ENCODE measurements around the gene PLXNA4.
"Not testable (repeated sequence)": the region's sequence is repeated elsewhere in the genome, so short reads cannot be mapped to it uniquely, and the experiment has no call there.

PLXNA4 gene

DNA sequence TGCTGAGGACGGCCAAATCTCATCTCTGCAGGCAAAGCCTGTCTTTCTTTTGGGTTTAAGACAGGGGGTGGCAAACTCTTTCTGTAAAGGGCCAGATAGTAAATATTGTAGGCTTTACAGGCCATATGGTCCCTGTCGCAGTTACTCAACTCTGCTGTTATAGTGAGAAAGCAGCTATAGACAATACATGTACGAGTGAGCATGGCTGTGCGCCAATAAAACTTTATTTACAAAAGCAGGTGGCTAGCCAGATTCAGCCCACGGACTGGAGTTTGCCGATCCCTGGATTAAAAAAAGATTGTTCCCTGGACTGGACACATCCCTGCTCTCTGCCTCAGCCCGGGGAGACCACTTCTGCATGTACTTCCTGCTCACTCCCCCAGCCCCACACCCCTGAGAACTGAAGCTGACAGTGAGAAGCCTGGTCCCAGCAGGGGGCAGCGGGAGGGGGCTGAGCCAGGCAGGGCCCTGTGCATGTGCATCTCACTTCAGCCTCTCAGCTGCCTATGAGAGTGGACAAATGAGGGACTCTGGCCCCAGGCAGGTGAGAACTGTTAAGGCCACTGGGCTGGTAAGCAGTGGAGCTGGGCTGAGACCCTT lies 392.4 kb downstream of the PLXNA4 start:
- DNase-seq, result no peak

DNA sequence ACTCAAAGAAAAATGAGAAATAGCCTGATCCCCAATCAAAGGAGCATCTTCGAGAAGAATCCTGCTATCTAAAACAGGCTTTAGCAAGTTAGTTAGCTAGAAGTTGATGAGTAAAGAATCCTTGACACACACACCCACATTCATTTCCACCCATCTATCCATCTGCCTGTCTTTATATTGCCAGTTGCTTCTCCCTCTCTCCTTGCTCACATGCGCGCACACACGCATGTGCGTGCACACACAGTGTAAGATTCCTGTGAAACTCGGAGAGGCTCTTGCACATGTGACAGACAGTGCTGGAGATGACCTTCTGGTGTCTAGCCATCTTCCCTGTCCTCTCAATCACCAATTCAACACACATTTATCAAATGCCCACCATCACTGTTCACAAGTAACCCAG lies 393.3 kb downstream of the PLXNA4 start:
- DNase-seq, result no peak

DNA sequence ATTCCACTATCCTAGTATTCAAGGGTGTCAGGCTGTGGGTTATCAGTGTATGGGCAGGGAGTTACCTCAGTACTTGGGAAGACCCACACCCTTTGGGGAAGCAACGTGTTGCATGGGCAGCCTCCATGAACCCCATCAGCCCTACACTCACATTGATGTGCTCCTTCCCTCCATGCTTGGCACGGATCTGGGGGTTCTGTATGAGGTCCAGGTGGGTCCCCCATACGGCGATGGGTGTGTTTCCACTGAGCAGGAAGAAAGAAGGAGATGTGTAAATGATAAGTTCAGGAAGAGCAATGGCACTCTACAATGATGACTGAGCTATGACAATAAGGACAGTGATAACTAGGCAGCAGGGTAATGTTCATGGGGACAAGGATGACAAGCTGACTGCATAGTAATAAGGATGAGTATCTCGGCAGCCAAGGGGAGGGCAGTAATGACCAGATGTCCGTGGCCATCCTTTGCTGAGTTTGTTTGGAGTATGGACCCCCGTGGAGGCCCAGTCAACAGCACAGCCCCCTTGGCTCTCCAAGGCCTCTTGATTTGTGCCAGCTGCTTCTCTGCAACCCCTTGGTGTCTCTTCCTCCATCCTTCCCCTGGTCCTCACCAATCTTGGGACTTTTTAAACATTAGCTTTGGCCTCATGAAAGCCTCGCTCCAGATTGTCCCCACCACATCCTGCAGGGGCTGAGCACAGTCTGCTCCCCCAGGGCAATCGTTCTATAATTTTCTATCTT lies 394.2 kb downstream of the PLXNA4 start:
- no peak for DNase-seq

DNA sequence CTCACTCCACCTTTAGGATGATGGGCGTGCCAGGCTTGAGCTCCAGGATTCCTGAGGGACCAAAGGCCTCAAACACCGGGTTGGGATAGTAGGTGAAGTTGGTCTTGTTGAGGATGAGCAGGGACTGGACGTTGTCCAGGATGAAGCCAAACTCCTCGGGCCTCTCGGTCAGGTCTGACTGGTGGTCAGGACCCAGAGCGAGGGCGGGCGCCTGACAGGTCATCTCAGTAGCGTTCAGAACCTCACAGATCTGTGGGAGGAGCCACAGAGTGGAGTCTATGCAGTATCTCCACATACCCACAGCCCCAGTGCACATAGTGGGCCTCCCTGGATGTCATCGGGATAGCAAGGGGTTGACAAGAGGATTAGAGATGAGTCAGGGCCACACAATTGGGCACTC lies 394.9 kb downstream of the PLXNA4 start:
- no peak for DNase-seq

GRCh38 chr7:132180481-132180880 lies 395.8 kb downstream of the PLXNA4 start:
- DNase-seq, result no peak

DNA sequence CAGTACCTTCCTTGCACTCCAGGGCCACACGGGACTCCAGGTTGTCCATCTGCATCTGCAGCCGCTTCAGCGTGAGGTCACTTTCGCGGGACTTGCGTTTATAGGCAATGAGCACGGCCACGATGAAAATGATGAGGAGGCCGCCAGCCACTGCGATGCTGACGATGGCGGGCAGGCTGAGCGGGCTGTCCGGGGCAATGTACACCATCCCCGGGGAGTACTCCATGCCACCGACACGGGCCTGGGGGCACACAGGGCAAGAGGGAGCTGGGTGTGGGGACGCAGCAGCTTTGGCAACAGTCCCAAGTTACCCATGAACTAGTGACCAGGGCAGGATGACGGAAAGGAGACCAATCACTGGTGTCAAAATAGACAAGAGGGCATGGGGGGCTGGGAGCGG lies 396.6 kb downstream of the PLXNA4 start:
- no peak for DNase-seq

- DNase-seq, result no peak
Observed at GRCh38 chr7:132179080-132179430, 397.2 kb downstream of the PLXNA4 start.

GRCh38 chr7:132178402-132179079 lies 397.7 kb downstream of the PLXNA4 start:
- DNase-seq, result not testable (repeated sequence)

DNA sequence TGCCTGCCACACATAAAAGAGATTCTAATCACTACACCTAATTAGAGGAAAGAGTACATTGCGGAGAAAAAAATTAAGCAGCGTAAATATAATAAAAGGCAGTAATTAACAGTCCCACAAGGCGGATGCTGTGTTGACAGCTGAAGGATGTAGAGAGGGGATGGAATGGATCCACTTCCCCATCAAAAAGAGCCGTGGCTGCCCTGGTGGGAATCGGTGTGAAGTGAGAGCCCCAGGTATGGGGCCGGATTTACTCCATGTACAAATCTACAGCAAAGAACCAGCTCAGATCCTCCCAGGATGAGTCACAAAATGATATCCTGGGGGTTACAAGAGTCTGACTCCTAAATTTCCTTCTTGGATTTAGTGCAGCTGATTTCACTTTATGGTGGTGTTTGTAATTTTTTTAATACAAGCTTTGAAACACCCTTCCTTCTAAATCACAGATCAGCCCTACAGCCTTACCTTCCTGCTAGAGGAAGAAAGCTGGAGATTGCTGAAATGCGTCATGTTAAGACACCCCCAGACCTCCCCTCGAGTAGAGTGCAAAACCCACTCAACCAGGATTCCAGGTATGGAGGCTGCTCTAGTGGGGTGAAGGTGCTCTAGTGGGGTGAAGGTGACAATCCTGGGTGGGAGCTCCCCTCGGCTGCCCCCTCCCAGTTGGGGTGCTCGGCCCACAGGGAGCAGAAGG lies 398.4 kb downstream of the PLXNA4 start:
- DNase-seq, result no peak

- DNase-seq, result no peak
Observed at GRCh38 chr7:132176719-132177118, 399.6 kb downstream of the PLXNA4 start.

GRCh38 chr7:132171130-132171576 lies 405.1 kb downstream of the PLXNA4 start:
- DNase-seq, result no peak

DNA sequence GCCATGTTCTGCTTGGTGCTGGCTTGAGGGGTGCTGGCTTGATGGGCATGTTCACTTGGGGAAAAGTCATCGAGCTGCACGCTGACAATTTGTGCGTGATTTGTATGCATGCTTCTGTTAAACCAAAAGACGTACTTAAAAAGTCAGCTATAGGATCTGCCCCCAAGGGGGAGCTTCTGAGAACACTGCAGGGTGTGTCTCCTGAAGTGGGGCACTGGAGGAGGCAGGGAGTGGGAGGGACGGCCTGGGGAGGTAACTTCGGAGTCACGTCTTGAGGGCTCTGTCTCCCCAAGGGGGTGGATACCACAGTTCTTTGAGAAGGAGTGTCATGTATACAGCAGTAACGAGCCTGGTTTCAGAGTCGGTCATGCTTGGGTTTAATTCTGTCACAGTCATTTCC lies 406.5 kb downstream of the PLXNA4 start:
- no peak for DNase-seq

DNA sequence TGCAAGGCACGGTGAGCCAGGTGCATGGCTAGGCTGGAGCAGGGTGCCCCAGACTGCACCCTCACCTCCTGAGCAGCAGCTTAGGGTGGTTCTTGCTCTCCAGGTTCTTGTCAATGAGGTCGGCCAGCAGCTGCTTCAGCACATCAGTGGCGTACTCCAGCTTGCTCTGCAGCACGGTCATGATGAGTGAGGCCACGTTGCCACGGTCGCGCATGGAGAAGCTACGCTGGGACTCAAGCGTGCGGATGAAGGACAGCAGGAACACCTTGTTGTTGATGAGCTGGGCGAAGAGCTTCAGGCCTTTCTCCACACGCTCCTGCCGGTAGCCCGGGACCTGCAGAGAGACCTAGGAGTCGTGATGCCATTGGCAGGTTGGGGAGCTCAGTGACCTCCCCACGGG lies 408.0 kb downstream of the PLXNA4 start:
- no peak for DNase-seq

- DNase-seq, result not testable (repeated sequence)
Observed at GRCh38 chr7:132165695-132166094, 410.6 kb downstream of the PLXNA4 start.

DNA sequence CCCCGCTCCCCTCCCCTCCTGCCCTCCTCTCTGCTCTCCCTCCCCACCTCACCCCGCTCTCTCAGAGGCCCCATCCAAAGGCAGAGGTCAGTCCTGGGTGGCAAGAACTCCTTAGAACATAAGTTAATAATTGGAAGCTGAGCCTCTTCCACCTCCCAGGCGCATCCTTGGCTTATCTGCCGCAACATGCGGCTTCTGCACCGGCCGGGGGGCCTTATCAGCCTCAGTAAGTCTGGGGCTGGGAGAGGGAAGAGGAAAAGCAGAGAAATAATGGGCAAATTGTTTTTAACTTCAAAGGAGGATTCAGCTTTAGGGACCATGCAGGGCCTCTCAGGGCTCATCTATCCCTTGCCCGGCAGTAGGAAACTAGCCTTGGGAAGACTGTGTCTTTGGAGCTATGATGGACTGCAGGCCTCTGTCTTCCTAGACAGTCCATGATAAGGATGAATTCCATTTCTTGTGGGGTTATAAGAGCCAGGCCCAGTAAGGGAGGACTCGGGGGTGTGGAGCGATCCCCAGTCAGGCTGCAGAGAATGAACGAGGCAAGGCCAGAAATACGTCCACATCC lies 411.6 kb downstream of the PLXNA4 start:
- DNase-seq, result no peak

DNA sequence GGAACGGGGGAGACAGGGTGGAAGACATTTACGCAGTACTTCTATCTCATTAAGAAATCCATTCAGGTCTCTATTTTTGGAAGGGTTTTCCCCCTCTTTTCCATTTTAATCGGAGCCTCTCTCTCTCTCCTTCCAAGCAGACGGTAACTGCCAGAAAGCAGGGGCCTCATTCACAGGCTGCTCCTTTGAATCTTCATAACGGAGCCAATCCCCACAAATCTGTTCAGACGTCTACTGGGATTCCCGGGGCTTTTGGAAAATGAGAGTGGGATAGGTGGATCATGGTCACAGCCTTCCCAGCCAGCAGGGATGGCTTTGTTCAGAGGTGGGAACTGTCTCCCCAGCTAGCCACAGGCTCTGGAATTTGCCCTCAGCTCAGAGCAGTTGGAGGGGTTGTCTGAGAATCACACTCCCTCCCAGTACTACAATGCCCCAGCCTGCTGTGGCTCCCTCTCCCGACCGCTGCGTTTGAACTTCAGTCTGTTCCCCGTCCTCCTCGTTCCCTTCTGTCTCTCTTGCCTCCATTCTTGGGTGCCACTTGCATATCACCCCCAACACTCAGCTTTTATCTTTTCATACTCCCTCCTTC lies 413.6 kb downstream of the PLXNA4 start:
- no peak for DNase-seq

DNA sequence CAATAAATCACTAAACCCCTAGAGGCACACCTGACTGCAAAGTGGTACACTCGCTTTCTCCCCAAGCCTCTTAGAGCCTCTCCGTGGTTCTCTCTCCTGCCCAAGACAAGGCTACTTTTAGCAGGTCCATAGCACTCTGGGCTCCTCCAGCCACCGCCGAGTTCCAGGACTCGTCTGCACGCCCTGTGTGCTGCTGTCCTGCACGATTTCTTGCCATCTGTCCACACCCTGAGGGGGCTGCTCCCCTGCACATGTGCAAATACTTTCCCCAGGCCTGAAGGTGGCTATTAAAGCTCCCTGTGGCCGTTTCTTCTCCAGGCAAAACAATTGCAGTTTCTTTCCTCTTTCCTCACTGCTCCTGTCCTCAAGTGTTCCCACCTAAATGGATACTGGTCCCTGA lies 414.3 kb downstream of the PLXNA4 start:
- no peak for DNase-seq

DNA sequence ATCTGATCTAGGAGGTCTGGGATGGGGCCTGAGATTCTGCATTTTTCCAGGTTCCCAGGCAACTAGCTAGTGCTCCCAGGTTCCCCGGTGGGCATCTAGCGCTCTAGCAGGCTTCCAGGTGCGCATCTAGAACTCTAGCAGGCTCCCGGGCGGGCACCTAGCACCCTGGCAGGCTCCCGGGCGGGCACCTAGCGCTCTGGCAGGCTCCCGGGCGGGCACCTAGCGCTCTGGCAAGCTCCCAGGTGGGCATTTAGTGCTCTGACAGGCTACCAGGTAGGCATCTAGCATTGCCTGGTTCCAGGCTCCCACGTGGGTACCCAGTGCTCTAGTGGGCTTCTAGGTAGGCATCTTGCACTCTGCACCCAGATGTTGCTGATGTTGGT lies 414.7 kb downstream of the PLXNA4 start:
- DNase-seq, result no peak

DNA sequence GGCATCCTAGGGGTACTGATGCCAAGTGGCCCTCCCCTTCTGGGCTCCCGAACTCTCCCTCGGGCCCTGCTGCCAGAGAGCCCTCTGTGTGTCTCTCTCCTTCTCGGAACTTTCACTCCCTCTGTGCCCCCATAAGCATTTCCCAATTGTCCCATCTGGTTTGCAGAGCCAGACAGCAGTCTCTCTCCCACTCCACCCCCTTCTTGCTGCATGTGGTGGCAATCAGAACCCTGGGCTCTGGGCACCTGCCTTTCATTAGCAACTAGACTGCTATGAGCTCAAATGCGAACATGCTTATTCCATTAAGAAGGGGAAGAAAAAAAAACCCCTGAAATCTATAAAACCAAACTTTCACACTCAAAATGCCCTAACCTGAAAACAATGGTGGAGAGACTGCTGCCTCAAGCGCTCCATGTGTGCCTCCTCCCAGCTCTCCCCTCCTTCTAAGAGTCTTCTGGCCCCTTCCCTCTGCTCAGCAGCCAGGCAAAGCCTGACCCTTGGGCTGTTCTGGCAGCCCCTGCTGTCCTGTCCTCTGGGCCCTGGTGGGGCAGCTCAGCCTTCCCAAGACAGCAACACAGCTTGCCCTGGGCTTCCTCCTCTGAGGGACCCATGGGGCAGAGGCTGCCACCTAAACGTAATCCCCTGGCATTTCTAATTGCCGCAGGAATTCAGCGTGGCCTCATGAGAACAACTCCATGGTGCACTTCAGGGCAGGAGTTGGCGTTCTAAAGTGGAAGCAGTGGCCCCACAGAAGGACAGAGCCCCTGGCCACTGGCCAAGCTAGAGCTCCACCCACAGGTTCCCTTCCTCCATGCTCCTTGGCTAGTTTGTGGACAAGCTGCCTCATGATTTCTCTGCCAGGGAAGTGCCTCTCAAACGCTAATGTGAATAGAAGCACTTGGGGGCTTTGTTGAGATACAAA lies 415.4 kb downstream of the PLXNA4 start:
- no peak for DNase-seq

GRCh38 chr7:132158841-132159240 lies 417.4 kb downstream of the PLXNA4 start:
- DNase-seq, result no peak

DNA sequence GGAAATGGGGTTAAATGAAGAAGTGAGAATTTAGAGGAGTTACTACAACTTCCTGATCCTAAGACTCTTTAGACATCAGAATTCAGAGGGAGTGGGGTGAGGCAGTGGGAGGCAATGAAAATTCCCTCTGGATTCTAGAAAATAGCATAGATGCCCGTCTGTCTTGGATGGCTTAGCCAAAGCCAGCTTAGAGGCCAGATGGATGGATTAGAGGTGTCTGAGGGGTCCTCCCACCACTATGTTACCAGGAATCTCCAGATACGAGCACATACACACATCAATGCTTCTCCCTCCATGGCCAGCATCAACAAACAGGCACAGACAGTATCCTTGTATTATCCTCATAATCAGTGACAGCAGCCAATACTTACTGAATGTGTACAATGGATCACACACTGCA lies 418.1 kb downstream of the PLXNA4 start:
- no peak for DNase-seq

DNA sequence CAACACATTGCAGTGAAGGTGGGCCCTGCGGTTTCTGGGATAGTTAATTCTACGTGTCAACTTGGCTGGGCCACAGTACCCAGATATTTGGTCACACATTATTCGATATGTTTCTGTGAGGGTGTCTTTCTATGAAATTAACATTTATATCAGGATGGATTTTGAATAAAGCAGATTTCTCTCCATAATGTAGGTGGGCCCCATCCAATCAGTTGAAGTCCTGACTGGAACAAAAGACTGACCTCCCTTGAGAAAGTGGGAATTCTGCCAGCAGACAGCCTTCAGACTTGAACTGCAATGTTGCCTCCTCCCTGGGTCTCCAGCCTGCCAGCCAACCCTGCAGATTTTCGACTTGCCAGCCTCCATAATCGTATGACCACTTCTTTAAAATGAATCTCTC lies 420.6 kb downstream of the PLXNA4 start:
- no peak for DNase-seq

All from stimulated activated CD4-positive, alpha-beta T cell treated with anti-CD3 and anti-CD28 coated beads, Interleukin-2, amount 100 ng/mL, for 24 hours (primary cell).